ENCODE results near the gene TMEM151A. TPM values are rescaled to one million over a fixed set of nuclear protein-coding genes. Genes with fewer than 3 reads are reported as not detected.

Gene TMEM151A
- total and polyA plus RNA-seq, 2 of the 4 experiments (the other 2 are of a cell fraction), result 0.03 TPM; not detected in 1

DNA sequence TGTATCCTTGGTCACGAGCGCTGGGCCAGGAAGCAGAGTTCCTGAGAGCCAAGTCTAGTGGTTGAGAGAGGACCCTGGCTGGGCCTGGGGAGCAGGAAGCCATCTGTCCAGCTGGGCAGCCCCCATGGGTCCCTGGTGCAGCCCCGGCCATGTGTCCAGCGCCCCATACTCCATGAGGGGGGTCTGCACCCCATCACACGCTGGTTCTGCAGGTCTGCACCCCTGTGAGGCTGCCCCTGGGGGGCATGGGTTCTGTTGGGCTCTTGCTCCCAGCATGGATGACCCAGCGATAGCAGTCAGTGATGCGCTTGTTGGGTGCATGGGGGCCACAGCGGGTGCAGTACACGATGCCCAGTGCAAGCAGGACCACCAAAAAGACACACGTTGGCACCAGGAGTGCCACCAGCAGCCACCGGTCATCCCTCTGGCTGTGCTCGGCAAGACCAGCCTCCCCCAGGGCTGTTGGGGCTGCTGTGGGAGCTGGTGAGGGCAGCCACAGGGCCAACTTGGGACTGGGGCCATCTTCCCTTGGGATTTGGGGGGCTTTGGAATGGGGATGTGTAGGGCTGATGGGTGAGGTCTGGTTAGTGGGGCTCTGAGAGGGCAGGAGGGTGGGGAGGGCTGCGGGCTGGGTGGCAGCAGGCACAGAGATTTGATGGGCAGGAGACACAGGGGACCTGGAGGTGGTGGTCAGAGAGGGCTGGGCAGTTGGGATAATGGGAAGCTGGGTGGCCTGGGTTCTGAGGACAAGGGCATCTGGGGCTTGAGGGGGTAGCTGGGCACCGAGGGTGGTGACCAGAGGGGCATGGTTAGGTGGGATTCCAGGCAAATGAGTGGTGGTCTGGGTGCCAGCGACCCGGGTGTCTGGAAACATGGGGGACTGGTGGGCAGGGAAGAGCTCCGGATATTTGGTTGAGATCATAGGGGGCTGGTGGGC, 23.1 kb downstream of the TMEM151A start:
- Histone ChIP-seq H2BK120ac (ENCODE audit: low read depth, low read length) (peak overlapping the region; percentile 89; the same call in 1 of the 2 replicates), H2BK20ac (ENCODE audit: low read depth, low read length) (peak overlapping the region; percentile 32; the same call in 1 of the 2 replicates), H3K27ac (ENCODE audit: insufficient read depth, low read length) (peak overlapping the region; percentile 93), H3K4me1 (ENCODE audit: control insufficient read depth, insufficient read depth, low read length) (peaks cover 32% of the 10 kb centered on the region), H2AFZ (replicated peaks; ENCODE audit: low read length, poor library complexity) (peak overlapping the region; percentile 81), H4K20me1 (ENCODE audit: insufficient read depth, low read length) (peaks cover 39% of the 10 kb centered on the region), H3K4ac (ENCODE audit: low read depth, low read length) (peak overlapping the region; percentile 81), H3K79me1 (ENCODE audit: low read depth in 1 of 2, low read length in 2 of 2) (peaks cover 0 to 42% of the 10 kb centered on the region in 2 experiments; a peak in 2 of 4 replicates), H3K4me3 (ENCODE audit: insufficient read depth, low read depth, low read length) (peak overlapping the region; percentile 72), H3K9me3 (ENCODE audit: control insufficient read depth, insufficient read depth, low read length) (no peaks in the 10 kb centered on the region), H2BK15ac (ENCODE audit: low read depth, low read length) (0 out of 3 replicates have a peak overlapping the region, but pooled peaks have one; percentile 69), H3K9me1 (ENCODE audit: insufficient read depth, low read length) (peaks cover 11% of the 10 kb centered on the region), H2BK5ac (ENCODE audit: low read depth, low read length, poor library complexity, severe bottlenecking) (peak overlapping the region; percentile 77), H3K9ac (ENCODE audit: low read depth, low read length) (peak overlapping the region; percentile 95), H3K14ac (replicated peaks; ENCODE audit: low read depth, low read length) (peak overlapping the region; percentile 94), H4K8ac (ENCODE audit: low read depth in 2 of 2, low read length in 2 of 2) (peak overlapping the region; percentile 67 to 74; a peak in 2 of 4 replicates), H3K27me3 (ENCODE audit: control insufficient read depth, insufficient read depth, low read length) (no peaks in the 10 kb centered on the region), H4K5ac (ENCODE audit: low read depth, low read length) (peak overlapping the region; percentile 90; the same call in 1 of the 2 replicates), H3K36me3 (ENCODE audit: control insufficient read depth, insufficient read depth, low read length) (no peaks in the 10 kb centered on the region), H2AK9ac (replicated peaks; ENCODE audit: low read depth, low read length, poor library complexity) (peak overlapping the region; percentile 93), H4K91ac (ENCODE audit: insufficient read depth, low read depth, low read length) (peak overlapping the region; percentile 24), H3K4me2 (ENCODE audit: low read depth, low read length) (peak overlapping the region; percentile 85), H2AK5ac (ENCODE audit: low read depth, low read length) (peak overlapping the region; percentile 77; the same call in 1 of the 2 replicates), H3K23ac (ENCODE audit: low read depth, low read length) (peak overlapping the region; percentile 90), H3K18ac (ENCODE audit: low read depth, low read length) (peak overlapping the region; percentile 35; the same call in 1 of the 2 replicates), H3K56ac (ENCODE audit: extremely low read depth, insufficient read depth, low read length) (peak overlapping the region; percentile 67; the same call in 1 of the 2 replicates)
- no peak for DNase-seq
- 43% methylated on average over 13 of the region's 17 CpGs; no CpG with 5 or more reads in 1 of the 2 experiments for WGBS, 2 experiments (ENCODE audit: extremely low coverage in 2 of 2, insufficient read length in 1 of 2)
- ChIA-PET CTCF (no interaction called here), POLR2A (ENCODE audit: unreplicated experiment) (interaction anchor here (2.9 kb wide), 1 partner anchor 12 kb away, joined by 18 read pairs; no protein-coding TSS in a partner anchor)
- BruUV-seq (replicated peaks), result TSS peak; percentile 79
- in situ Hi-C loops (cut with MboI; ENCODE audit: low sequenced_read_pairs) (no loop called here), dilution Hi-C loops (cut with HindIII; ENCODE audit: low sequenced_read_pairs, unreplicated experiment) (no loop called here), intact Hi-C loops (cut with micrococcal nuclease) (no loop called here)
- TF ChIP-seq MAZ (IDR thresholded peaks at IDR 0.05; ENCODE audit: borderline replicate concordance, low read depth, low read length) (no peak), FOS (IDR thresholded peaks at IDR 0.05; ENCODE audit: low read depth, low read length) (no peak), RFX5 (IDR thresholded peaks at IDR 0.05; ENCODE audit: low read depth, low read length) (no peak), SMC3 (IDR thresholded peaks at IDR 0.05; ENCODE audit: low read depth, low read length) (no peak), CHD1 (IDR thresholded peaks at IDR 0.05; ENCODE audit: low read depth, low read length) (no peak)
- TF ChIP-seq, protein P1, sequence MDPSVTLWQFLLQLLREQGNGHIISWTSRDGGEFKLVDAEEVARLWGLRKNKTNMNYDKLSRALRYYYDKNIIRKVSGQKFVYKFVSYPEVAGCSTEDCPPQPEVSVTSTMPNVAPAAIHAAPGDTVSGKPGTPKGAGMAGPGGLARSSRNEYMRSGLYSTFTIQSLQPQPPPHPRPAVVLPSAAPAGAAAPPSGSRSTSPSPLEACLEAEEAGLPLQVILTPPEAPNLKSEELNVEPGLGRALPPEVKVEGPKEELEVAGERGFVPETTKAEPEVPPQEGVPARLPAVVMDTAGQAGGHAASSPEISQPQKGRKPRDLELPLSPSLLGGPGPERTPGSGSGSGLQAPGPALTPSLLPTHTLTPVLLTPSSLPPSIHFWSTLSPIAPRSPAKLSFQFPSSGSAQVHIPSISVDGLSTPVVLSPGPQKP (IDR thresholded peaks at IDR 0.05; ENCODE audit: borderline replicate concordance, low read depth, low read length), result no peak
- ATAC-seq (ENCODE audit: low read depth), result no peak

All from IMR-90 (cell line).